RWPE1 (cell line): ENCODE measurements around the gene TSPAN15.

Source experiments
- CTCF ChIA-PET: fragments of 350-600 bp; sonication (Branson Sonifier 250); formaldehyde crosslinking; extraction: SDS; loops from one replicate; lab custom pipeline; 2021; lab: Yijun Ruan, JAX
- POLR2A ChIA-PET: fragments of 400-600 bp; formaldehyde crosslinking; extraction: SDS; loops from one replicate; lab custom pipeline; 2020; ENCODE audit warnings: antibody characterized with exemption; ENCODE audit not compliant: low non-redundant PET; lab: Yijun Ruan, JAX
- DNase-seq: peaks from one replicate; pipeline ENCODE4 v3.0.0; 2012; ENCODE audit warnings: low spot score
- H3K27ac ChIP-seq: fragments of 450-650 bp; 2 replicates; pipeline ENCODE4 v1.5.1; 2017
- TF ChIP-seq, protein P1 (sequence below): fragments of 450-650 bp; conservative IDR thresholded peaks from 2 replicates; pipeline ENCODE4 v1.5.1; 2017; ENCODE audit warnings: low read depth, mild to moderate bottlenecking

The TSPAN15 gene

DNA sequence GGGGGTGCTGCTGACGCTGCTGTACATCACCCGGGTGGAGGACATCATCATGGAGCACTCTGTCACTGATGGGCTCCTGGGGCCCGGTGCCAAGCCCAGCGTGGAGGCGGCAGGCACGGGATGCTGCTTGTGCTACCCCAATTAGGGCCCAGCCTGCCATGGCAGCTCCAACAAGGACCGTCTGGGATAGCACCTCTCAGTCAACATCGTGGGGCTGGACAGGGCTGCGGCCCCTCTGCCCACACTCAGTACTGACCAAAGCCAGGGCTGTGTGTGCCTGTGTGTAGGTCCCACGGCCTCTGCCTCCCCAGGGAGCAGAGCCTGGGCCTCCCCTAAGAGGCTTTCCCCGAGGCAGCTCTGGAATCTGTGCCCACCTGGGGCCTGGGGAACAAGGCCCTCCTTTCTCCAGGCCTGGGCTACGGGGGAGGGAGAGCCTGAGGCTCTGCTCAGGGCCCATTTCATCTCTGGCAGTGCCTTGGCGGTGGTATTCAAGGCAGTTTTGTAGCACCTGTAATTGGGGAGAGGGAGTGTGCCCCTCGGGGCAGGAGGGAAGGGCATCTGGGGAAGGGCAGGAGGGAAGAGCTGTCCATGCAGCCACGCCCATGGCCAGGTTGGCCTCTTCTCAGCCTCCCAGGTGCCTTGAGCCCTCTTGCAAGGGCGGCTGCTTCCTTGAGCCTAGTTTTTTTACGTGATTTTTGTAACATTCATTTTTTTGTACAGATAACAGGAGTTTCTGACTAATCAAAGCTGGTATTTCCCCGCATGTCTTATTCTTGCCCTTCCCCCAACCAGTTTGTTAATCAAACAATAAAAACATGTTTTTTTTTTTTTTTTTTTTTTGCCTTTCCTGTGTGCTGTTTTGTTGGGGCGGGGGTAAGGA lies 55.8 kb downstream of the TSPAN15 start:
- no peak for DNase-seq
- no peak overlapping the region for H3K27ac ChIP-seq
- ChIA-PET POLR2A (interaction anchor here (0.6 kb wide), 1 partner anchor 25 kb away, joined by 4 read pairs; no protein-coding TSS in a partner anchor), CTCF (interaction anchor here (0.5 to 4.3 kb wide), 37 partner anchors 8 to 1433 kb away, joined by 3 to 26 read pairs (median 4); partner anchors contain the start of gene TET1)
- TF ChIP-seq, protein P1, sequence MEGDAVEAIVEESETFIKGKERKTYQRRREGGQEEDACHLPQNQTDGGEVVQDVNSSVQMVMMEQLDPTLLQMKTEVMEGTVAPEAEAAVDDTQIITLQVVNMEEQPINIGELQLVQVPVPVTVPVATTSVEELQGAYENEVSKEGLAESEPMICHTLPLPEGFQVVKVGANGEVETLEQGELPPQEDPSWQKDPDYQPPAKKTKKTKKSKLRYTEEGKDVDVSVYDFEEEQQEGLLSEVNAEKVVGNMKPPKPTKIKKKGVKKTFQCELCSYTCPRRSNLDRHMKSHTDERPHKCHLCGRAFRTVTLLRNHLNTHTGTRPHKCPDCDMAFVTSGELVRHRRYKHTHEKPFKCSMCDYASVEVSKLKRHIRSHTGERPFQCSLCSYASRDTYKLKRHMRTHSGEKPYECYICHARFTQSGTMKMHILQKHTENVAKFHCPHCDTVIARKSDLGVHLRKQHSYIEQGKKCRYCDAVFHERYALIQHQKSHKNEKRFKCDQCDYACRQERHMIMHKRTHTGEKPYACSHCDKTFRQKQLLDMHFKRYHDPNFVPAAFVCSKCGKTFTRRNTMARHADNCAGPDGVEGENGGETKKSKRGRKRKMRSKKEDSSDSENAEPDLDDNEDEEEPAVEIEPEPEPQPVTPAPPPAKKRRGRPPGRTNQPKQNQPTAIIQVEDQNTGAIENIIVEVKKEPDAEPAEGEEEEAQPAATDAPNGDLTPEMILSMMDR, result no peak

DNA sequence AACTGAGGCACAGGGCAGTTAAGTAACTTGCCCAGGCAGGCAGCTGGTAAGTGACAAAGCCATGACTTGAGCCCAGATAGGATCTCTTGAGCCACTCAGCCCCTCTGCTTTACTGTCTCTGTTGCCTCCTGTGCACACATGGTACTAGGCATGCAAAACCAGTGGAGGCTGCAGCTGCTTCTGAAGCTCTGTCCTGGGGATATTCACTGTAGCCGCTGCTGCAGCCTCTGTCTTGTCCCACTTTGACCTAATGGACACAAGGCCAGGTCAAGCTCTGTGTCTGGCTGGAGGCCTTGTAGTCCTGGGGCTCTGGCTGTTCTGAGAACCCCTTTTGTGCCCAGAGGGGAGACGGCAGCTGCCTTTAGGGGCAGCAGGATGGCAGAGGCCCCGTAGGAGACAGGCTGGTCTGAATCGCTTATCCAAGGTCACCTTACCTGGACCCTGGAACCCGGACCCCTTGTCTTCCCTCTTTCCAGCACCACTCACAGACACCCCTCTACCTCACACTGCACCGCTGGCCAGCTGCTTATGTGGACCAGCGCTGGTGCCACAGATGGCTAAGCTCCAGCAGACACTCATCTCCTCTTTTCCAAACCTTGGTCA lies 57.6 kb downstream of the TSPAN15 start:
- TF ChIP-seq, protein P1, result no peak
- CTCF ChIA-PET, result interaction anchor here (0.6 to 1.8 kb wide), 8 partner anchors 76 to 607 kb away, joined by 3 to 11 read pairs (median 4); no protein-coding TSS in a partner anchor
- POLR2A ChIA-PET, result no interaction called here
- H3K27ac ChIP-seq, result no peak overlapping the region
- no peak for DNase-seq

DNA sequence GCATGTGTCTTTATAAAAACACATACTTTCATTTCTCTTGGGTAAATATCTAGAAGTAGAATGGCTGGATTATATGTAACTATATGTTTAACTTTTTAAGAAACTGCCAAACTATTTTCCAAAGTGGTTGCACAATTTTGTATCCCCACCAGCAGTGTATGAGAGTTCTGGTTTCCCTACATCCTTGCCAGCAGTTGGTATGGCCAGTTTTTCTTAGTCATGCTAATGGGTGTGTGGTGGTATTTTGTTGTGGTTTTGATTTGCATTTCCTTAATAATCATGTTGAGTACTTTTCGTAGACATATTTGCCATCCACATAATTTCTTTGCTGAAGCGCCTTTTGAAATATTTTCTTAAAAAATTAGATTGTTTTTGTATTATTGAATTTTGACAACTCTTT lies 61.6 kb downstream of the TSPAN15 start:
- CTCF ChIA-PET, result interaction anchor here (0.5 to 0.9 kb wide), 2 partner anchors 86 to 130 kb away, joined by 4 read pairs; no protein-coding TSS in a partner anchor

DNA sequence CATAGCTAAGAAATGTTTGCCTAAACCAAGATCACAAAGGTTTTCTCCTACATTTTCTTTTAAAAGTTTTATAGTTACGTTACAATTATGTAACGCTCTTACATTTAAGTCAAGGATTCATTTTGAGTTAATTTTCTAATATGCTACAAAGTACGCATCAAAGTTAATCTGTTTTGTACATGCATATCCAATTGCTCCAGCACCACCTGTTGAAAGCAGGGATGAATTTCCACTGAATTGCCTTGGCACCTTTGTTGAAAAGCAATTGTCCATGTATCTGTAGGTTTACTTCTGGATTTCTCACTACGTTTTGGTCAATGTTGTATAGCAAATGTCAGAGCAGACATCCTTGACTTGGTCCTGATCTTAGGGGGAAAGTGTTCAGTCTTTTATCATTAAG lies 62.4 kb downstream of the TSPAN15 start:
- DNase-seq, result no peak
- TF ChIP-seq, protein P1, result no peak
- ChIA-PET POLR2A (no interaction called here), CTCF (interaction anchor here (0.6 to 0.9 kb wide), 3 partner anchors 128 to 204 kb away, joined by 3 to 4 read pairs (median 4); no protein-coding TSS in a partner anchor)
- no peak overlapping the region for H3K27ac ChIP-seq

More for the DNA sequence above, 61.6 kb downstream of the TSPAN15 start:
- TF ChIP-seq, protein P1, result no peak
- DNase-seq, result no peak
- no peak overlapping the region for H3K27ac ChIP-seq
- POLR2A ChIA-PET, result no interaction called here

DNA sequence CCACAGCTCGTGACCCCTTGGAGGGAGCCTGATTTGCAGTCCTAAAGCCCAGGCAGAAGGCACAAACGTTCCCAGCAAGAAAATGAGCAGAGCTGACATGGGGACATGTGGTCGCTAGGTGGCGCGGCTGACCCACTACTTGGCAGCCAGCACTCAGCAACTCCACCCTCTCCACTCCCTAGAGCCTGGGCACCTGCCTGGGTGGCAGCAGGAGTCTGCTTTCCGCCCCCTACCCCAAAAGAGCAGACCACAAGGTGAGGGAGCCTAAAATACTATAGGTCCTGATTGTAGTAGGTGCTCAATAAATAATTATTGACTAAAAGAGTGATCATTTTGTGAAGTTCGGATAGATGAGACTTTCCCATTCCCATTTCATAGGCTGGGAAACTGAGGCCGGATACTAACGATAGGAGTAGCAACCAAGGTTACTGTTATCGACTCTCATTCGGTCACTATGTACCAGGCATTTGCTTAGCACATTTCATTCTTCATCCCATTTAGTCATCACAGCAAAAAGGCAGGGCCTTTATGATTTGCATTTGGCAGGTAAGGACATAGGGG lies 64.5 kb downstream of the TSPAN15 start:
- ChIA-PET CTCF (interaction anchor here (0.6 to 4.4 kb wide), 26 partner anchors 8 to 399 kb away, joined by 3 to 121 read pairs (median 4); no protein-coding TSS in a partner anchor), POLR2A (no interaction called here)
- no peak overlapping the region for H3K27ac ChIP-seq
- peak; percentile 86 for DNase-seq
- TF ChIP-seq, protein P1, result peak; percentile 88

DNA sequence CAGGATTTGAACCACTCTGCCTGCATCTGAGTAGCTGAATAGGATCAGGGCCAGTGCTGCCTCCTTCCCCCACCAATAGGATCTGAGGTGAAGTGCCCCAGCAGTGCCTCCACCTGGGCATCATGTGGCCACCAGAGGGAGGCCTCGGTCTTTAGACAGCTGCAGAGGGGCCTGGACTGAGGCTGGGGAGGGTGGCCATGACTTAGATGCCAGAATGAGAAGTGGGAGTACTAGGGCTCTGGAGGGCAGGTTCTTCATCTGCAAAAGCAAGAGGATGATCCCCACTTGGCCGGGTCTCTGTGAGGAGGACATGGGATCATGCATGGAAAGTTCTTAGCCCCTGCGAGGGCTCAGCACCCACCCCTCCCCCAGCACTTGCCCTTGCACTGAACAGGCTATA lies 65.1 kb downstream of the TSPAN15 start:
- POLR2A ChIA-PET, result no interaction called here
- no peak overlapping the region for H3K27ac ChIP-seq
- TF ChIP-seq, protein P1, result no peak
- CTCF ChIA-PET, result interaction anchor here (0.6 to 4.4 kb wide), 6 partner anchors 11 to 202 kb away, joined by 3 to 121 read pairs (median 7); no protein-coding TSS in a partner anchor
- peak; percentile 60 for DNase-seq
